K562 (cell line): Measurements from ENCODE around the gene SORCS1.

ENCODE experiments used
- BHLHE40 ChIP-seq: IDR thresholded peaks from 2 replicates; pipeline ENCODE4 v1.6.1; 2011; ENCODE audit warnings: low read length, improper control_type of control experiment
- CBX2 ChIP-seq: fragments of 200-600 bp; sonication (generic); IDR thresholded peaks from one replicate; pipeline ENCODE4 v1.6.1; 2012; ENCODE audit warnings: mild to moderate bottlenecking, low read length, inconsistent platforms; ENCODE audit not compliant: insufficient read depth, poor library complexity, severe bottlenecking
- COPS2 ChIP-seq: fragments of 450-650 bp; conservative IDR thresholded peaks from 2 replicates; pipeline ENCODE4 v1.6.1; 2016; ENCODE audit warnings: mild to moderate bottlenecking, moderate library complexity
- DIDO1 ChIP-seq: fragments of 450-650 bp; IDR thresholded peaks from 2 replicates; pipeline ENCODE4 v1.6.1; 2016; ENCODE audit warnings: low read depth, missing biosample characterization, missing genetic modification characterization
- GABPA ChIP-seq: fragments of 200-800 bp; sonication (Bioruptor generic); conservative IDR thresholded peaks from 2 replicates; pipeline ENCODE4 v1.6.1; 2016; ENCODE audit warnings: low read depth, missing genetic modification characterization, missing compliant biosample characterization
- GATAD2A ChIP-seq: fragments of 450-650 bp; IDR thresholded peaks from 2 replicates; pipeline ENCODE4 v1.6.1; 2017
- JUN ChIP-seq, 2 experiments: sonication (generic) in 1 of 2; formaldehyde crosslinking in 1 of 2; IDR thresholded peaks; 2 replicates each; pipeline versions ENCODE4 v1.6.1 to v1.8.0; 2012 to 2022; ENCODE audit warnings: borderline replicate concordance in 2 of 2, mild to moderate bottlenecking in 2 of 2, improper control_type of control experiment in 1 of 2, low read depth in 1 of 2, low read length in 1 of 2, missing genetic modification reagents in 1 of 2
- MAFK ChIP-seq: IDR thresholded peaks from 2 replicates; pipeline ENCODE4 v1.6.1; 2011; ENCODE audit warnings: low read length, improper control_type of control experiment
- POLR2AphosphoS5 ChIP-seq: IDR thresholded peaks from 2 replicates; pipeline ENCODE4 v1.6.1; 2011; ENCODE audit warnings: mild to moderate bottlenecking, low read depth, low read length, moderate library complexity; ENCODE audit not compliant: control insufficient read depth, insufficient read depth
- RNF2 ChIP-seq: sonication (generic); IDR thresholded peaks from 2 replicates; pipeline ENCODE4 v1.6.1; 2016
- SMC3 ChIP-seq: conservative IDR thresholded peaks from 2 replicates; pipeline ENCODE4 v1.6.1; 2011; ENCODE audit warnings: low read depth, low read length, improper control_type of control experiment; ENCODE audit not compliant: insufficient read depth
- ZNF644 ChIP-seq: fragments of 200-800 bp; sonication (Bioruptor generic); IDR thresholded peaks from 2 replicates; pipeline ENCODE4 v1.6.1; 2016; ENCODE audit warnings: low read depth, missing genetic modification characterization, missing compliant biosample characterization
- TF ChIP-seq, protein P1 (sequence below), 3 experiments: IDR thresholded peaks in 2 of 3; conservative IDR thresholded peaks in 1 of 3; 2 replicates each; pipeline ENCODE4 v1.5.1; 2011 to 2012; ENCODE audit warnings: low read length in 3 of 3, mild to moderate bottlenecking in 3 of 3, control low read depth in 2 of 3, improper control_type of control experiment in 1 of 3, inconsistent platforms in 1 of 3, low read depth in 1 of 3, mixed read lengths in 1 of 3, moderate library complexity in 1 of 3; ENCODE audit not compliant: insufficient read depth in 2 of 3

- TF ChIP-seq POLR2AphosphoS5, result peak; percentile 70
- no peak for TF ChIP-seq BHLHE40
- no peak for TF ChIP-seq JUN (IDR thresholded peaks at IDR 0.05; ENCODE audit: borderline replicate concordance, low read depth, low read length)
- no peak for TF ChIP-seq JUN (CRISPR knock-in tag; IDR thresholded peaks at IDR 0.05; ENCODE audit: borderline replicate concordance)
- no peak for TF ChIP-seq SMC3
- no peak for TF ChIP-seq RNF2
- TF ChIP-seq ZNF644 (tag), result no peak
- TF ChIP-seq, protein P1, sequence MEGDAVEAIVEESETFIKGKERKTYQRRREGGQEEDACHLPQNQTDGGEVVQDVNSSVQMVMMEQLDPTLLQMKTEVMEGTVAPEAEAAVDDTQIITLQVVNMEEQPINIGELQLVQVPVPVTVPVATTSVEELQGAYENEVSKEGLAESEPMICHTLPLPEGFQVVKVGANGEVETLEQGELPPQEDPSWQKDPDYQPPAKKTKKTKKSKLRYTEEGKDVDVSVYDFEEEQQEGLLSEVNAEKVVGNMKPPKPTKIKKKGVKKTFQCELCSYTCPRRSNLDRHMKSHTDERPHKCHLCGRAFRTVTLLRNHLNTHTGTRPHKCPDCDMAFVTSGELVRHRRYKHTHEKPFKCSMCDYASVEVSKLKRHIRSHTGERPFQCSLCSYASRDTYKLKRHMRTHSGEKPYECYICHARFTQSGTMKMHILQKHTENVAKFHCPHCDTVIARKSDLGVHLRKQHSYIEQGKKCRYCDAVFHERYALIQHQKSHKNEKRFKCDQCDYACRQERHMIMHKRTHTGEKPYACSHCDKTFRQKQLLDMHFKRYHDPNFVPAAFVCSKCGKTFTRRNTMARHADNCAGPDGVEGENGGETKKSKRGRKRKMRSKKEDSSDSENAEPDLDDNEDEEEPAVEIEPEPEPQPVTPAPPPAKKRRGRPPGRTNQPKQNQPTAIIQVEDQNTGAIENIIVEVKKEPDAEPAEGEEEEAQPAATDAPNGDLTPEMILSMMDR (IDR thresholded peaks at IDR 0.05 in 2 of 3, conservative IDR thresholded peaks at IDR 0.05 in 1 of 3; ENCODE audit: insufficient read depth in 2 of 3, low read depth in 1 of 3, low read length in 3 of 3), result no peak
- no peak for TF ChIP-seq COPS2
- no peak for TF ChIP-seq GATAD2A
- TF ChIP-seq MAFK, result no peak
- no peak for TF ChIP-seq DIDO1 (tag)
- no peak for TF ChIP-seq GABPA
- TF ChIP-seq CBX2, result no peak
Measured at GRCh38 chr10:107059872-107060271, 104.6 kb downstream of the SORCS1 start.
